ENCODE measurements around the gene LEPROT.

Gene LEPROT

DNA sequence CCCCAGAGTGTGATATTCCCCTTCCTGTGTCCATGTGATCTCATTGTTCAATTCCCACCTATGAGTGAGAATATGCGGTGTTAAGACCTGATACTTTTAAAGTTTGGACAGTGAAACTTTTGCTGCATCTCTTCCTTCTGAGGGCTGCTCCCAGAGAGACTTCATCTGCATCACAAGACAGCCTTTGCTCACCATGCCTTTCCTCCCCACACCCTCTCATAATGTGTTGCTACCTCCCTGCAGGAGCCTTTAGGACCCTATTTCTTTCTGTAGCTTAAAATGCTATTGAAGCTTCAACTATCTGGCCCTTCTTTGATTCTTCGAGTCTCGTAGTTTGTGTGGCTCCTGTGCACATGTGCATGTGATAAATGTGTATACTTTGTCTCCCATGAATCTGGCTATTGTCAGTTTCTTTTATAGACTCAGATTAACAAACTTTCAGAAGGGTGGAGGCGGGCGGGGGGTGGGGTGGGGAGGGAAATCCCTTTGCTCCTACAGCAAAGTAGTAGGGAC is 23.7 kb downstream of the LEPROT start:
- TF ChIP-seq SIN3A (IDR thresholded peaks at IDR 0.05; ENCODE audit: borderline replicate concordance, insufficient read depth, low read length) (no peak), REST (IDR thresholded peaks at IDR 0.05; ENCODE audit: insufficient read depth in 1 of 2, low read depth in 2 of 2, low read length in 2 of 2) (no peak), TAF1 (IDR thresholded peaks at IDR 0.05; ENCODE audit: borderline replicate concordance, insufficient read depth, low read length) (no peak), FOXP2 (optimal IDR thresholded peaks at IDR 0.05; ENCODE audit: borderline replicate concordance, extremely low read depth, extremely low read length, insufficient read depth) (no peak), POLR2AphosphoS5 (IDR thresholded peaks at IDR 0.05; ENCODE audit: low read depth, low read length) (no peak)

DNA sequence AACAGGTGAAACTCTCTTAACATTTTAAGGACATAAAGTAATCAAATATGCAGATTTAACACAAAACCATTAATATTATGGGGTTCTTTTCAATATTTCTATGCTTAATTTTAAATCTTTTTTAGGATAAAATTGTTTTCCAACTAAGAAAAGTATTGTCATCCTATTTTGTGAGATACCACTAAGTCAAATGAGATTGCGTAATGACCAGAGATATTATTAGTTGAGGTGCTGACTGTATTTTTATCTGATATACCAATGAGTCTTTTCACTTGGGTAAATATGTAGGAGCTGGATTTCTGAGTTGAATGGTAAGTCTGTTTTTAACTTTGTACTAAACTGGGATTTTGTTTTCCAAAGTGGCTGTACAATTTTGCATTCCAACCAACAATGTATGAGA is 25.4 kb downstream of the LEPROT start:
- TF ChIP-seq SIN3A (IDR thresholded peaks at IDR 0.05; ENCODE audit: borderline replicate concordance, insufficient read depth, low read length) (no peak), FOXP2 (optimal IDR thresholded peaks at IDR 0.05; ENCODE audit: borderline replicate concordance, extremely low read depth, extremely low read length, insufficient read depth) (no peak), POLR2AphosphoS5 (IDR thresholded peaks at IDR 0.05; ENCODE audit: low read depth, low read length) (no peak), TAF1 (IDR thresholded peaks at IDR 0.05; ENCODE audit: borderline replicate concordance, insufficient read depth, low read length) (no peak), REST (IDR thresholded peaks at IDR 0.05; ENCODE audit: insufficient read depth in 1 of 2, low read depth in 2 of 2, low read length in 2 of 2) (no peak)

GRCh38 chr1:65449214-65449823 is 28.9 kb downstream of the LEPROT start:
- TF ChIP-seq POLR2AphosphoS5 (IDR thresholded peaks at IDR 0.05; ENCODE audit: low read depth, low read length) = no peak
- TF ChIP-seq SIN3A (IDR thresholded peaks at IDR 0.05; ENCODE audit: borderline replicate concordance, insufficient read depth, low read length) = no peak
- no peak for TF ChIP-seq FOXP2 (optimal IDR thresholded peaks at IDR 0.05; ENCODE audit: borderline replicate concordance, extremely low read depth, extremely low read length, insufficient read depth)
- TF ChIP-seq TAF1 (IDR thresholded peaks at IDR 0.05; ENCODE audit: borderline replicate concordance, insufficient read depth, low read length) = no peak
- TF ChIP-seq REST (IDR thresholded peaks at IDR 0.05; ENCODE audit: insufficient read depth in 1 of 2, low read depth in 2 of 2, low read length in 2 of 2) = no peak

DNA sequence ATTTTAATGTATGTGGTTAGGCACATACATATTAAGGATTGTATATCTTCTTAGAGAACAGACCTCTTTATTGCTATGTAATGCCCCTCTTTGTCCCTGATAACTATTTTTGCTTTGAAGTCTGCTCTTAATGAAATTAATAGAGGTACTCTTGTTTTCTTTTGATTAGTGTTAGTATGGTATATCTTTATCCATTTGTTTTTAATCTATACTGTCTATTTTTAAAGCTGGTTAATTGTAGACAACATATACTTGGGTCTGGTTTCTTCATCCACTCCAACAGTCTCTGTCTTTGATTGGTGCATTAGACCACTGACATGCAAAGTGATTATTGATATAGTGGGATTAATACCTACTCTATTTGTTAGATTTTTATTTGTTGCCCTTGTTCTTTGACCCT is 36.0 kb downstream of the LEPROT start:
- no peak for TF ChIP-seq FOXP2 (optimal IDR thresholded peaks at IDR 0.05; ENCODE audit: borderline replicate concordance, extremely low read depth, extremely low read length, insufficient read depth)
- no peak for TF ChIP-seq REST (IDR thresholded peaks at IDR 0.05; ENCODE audit: insufficient read depth in 1 of 2, low read depth in 2 of 2, low read length in 2 of 2)
- no peak for TF ChIP-seq TAF1 (IDR thresholded peaks at IDR 0.05; ENCODE audit: borderline replicate concordance, insufficient read depth, low read length)
- no peak for TF ChIP-seq POLR2AphosphoS5 (IDR thresholded peaks at IDR 0.05; ENCODE audit: low read depth, low read length)
- no peak for TF ChIP-seq SIN3A (IDR thresholded peaks at IDR 0.05; ENCODE audit: borderline replicate concordance, insufficient read depth, low read length)

Measured in PFSK-1 (cell line).